PC-9 (cell line): ENCODE data around the gene ABRACL. TPM values are rescaled to one million over a fixed set of nuclear protein-coding genes. Genes with fewer than 3 reads are reported as not detected.

Experiments
- BruUV-seq: library from RNA; stranded (reverse); fragments of 400-500 nt; replicated peaks from 2 replicates; lab custom pipeline; 2021; lab: Mats Ljungman, UMichigan
- CTCF ChIA-PET: fragments of 300-600 bp; sonication (Branson Sonifier 250); formaldehyde crosslinking; loops from one replicate; lab custom pipeline; 2022; ENCODE audit warnings: antibody characterized with exemption; lab: Charles Lee
- POLR2A ChIA-PET: fragments of 300-600 bp; sonication (Branson Sonifier 250); formaldehyde crosslinking; loops from one replicate; lab custom pipeline; 2022; ENCODE audit warnings: antibody characterized with exemption; ENCODE audit not compliant: unreplicated experiment; lab: Charles Lee
- DNase-seq, 2 experiments: peaks; one replicate each; pipeline versions ENCODE4 v3.0.0 to v3.0.0-alpha.2; 2015 to 2022; ENCODE audit warnings: mixed read lengths in 1 of 2
- H2AFZ ChIP-seq: fragments of 200-600 bp; sonication (generic); 2 replicates; pipeline ENCODE4 v1.8.1; 2017; ENCODE audit warnings: antibody characterized with exemption
- H3F3A ChIP-seq: fragments of 200-600 bp; sonication (generic); 2 replicates; pipeline ENCODE4 v1.8.1; 2017; ENCODE audit warnings: antibody characterized with exemption, mild to moderate bottlenecking, low read depth; ENCODE audit not compliant: insufficient read depth
- H3K27ac ChIP-seq: fragments of 200-600 bp; sonication (generic); 2 replicates; pipeline ENCODE4 v1.6.1; 2016; ENCODE audit warnings: mixed run types
- H3K27me3 ChIP-seq: fragments of 200-600 bp; sonication (generic); 2 replicates; pipeline ENCODE4 v1.6.1; 2016; ENCODE audit warnings: low read depth, mixed run types; ENCODE audit not compliant: insufficient read depth
- H3K36me3 ChIP-seq: fragments of 200-600 bp; sonication (generic); 2 replicates; pipeline ENCODE4 v1.6.1; 2016; ENCODE audit warnings: low read depth, mixed run types
- H3K4me1 ChIP-seq: fragments of 200-600 bp; sonication (generic); replicated peaks from 2 replicates; pipeline ENCODE4 v1.6.1; 2016; ENCODE audit warnings: mixed run types; ENCODE audit not compliant: insufficient read depth
- H3K4me2 ChIP-seq: fragments of 200-600 bp; sonication (generic); 2 replicates; pipeline ENCODE4 v1.6.1; 2017; ENCODE audit warnings: mixed run types
- H3K4me3 ChIP-seq: fragments of 200-600 bp; sonication (generic); 2 replicates; pipeline ENCODE4 v1.6.1; 2016; ENCODE audit warnings: mixed run types
- H3K79me2 ChIP-seq: fragments of 200-600 bp; sonication (generic); 2 replicates; pipeline ENCODE4 v1.6.1; 2017; ENCODE audit warnings: low read depth, mixed run types
- H3K9me2 ChIP-seq: fragments of 200-600 bp; sonication (generic); 2 replicates; pipeline ENCODE4 v1.8.1; 2017; ENCODE audit warnings: mild to moderate bottlenecking; ENCODE audit not compliant: insufficient read depth
- H3K9me3 ChIP-seq: fragments of 200-600 bp; sonication (generic); 2 replicates; pipeline ENCODE4 v1.8.1; 2016; ENCODE audit warnings: low read depth; ENCODE audit not compliant: insufficient read depth
- H4K20me1 ChIP-seq: fragments of 200-600 bp; sonication (generic); 2 replicates; pipeline ENCODE4 v1.8.1; 2017; ENCODE audit not compliant: insufficient read depth
- CTCF ChIP-seq: fragments of 200-600 bp; sonication (generic); conservative IDR thresholded peaks from 2 replicates; pipeline ENCODE4 v1.6.1; 2017; ENCODE audit warnings: mixed run types, antibody characterized with exemption, mild to moderate bottlenecking, moderate library complexity
- EZH2 ChIP-seq: fragments of 200-600 bp; sonication (generic); IDR thresholded peaks from 2 replicates; pipeline ENCODE4 v1.8.0; 2017; ENCODE audit warnings: antibody characterized with exemption, low read depth
- intact Hi-C: fragments of 100-400 bp; cut with micrococcal nuclease; formaldehyde crosslinking; loops from one replicate; pipeline ENCODE4 v1.10.0; 2022; ENCODE audit not compliant: unreplicated experiment
- total RNA-seq: library from RNA; stranded (reverse); gene quantifications from 2 replicates; pipeline ENCODE4 v1.2.3, GENCODE V29; 2021

ABRACL gene
- total RNA-seq, 1 experiment from 2014 or later, result 33.7 TPM

- POLR2A ChIA-PET, result no interaction called here
Observed at GRCh38 chr6:139068846-139069245, 40.3 kb downstream of the ABRACL start.

GRCh38 chr6:139073118-139073517 is 44.6 kb downstream of the ABRACL start:
- Histone ChIP-seq H3K9me2 (no peaks in the 10 kb centered on the region), H3K4me2 (no peak overlapping the region), H3F3A (no peaks in the 10 kb centered on the region), H3K36me3 (no peaks in the 10 kb centered on the region), H4K20me1 (no peaks in the 10 kb centered on the region), H3K79me2 (no peaks in the 10 kb centered on the region), H3K4me1 (no peaks in the 10 kb centered on the region), H3K27ac (no peak overlapping the region), H3K9me3 (no peaks in the 10 kb centered on the region), H3K27me3 (no peaks in the 10 kb centered on the region), H2AFZ (no peak overlapping the region), H3K4me3 (no peak overlapping the region)
- TF ChIP-seq CTCF (no peak), EZH2 (no peak)
- BruUV-seq, result no TSS peak
- CTCF ChIA-PET, result no interaction called here
- POLR2A ChIA-PET, result no interaction called here
- intact Hi-C loops, result no loop called here
- DNase-seq, result no peak

More at GRCh38 chr6:139068846-139069245, 40.3 kb downstream of the ABRACL start:
- H3K27me3 ChIP-seq, result no peaks in the 10 kb centered on the region
- H3K27ac ChIP-seq, result no peak overlapping the region
- H3K9me3 ChIP-seq, result no peaks in the 10 kb centered on the region
- H3K9me2 ChIP-seq, result no peaks in the 10 kb centered on the region
- H3K79me2 ChIP-seq, result no peaks in the 10 kb centered on the region
- no peak overlapping the region for H3K4me3 ChIP-seq
- H3K4me2 ChIP-seq, result no peak overlapping the region
- no peak for TF ChIP-seq EZH2
- no peak for TF ChIP-seq CTCF
- DNase-seq, result no peak
- CTCF ChIA-PET, result no interaction called here
- H2AFZ ChIP-seq, result no peak overlapping the region
- no peaks in the 10 kb centered on the region for H4K20me1 ChIP-seq
- no peaks in the 10 kb centered on the region for H3F3A ChIP-seq
- H3K36me3 ChIP-seq, result no peaks in the 10 kb centered on the region
- no peaks in the 10 kb centered on the region for H3K4me1 ChIP-seq
- no TSS peak for BruUV-seq
- intact Hi-C loops, result no loop called here

GRCh38 chr6:139079018-139079417 is 50.5 kb downstream of the ABRACL start:
- ChIA-PET CTCF (no interaction called here), POLR2A (no interaction called here)
- no peak overlapping the region for H3K4me2 ChIP-seq
- no peaks in the 10 kb centered on the region for H3K79me2 ChIP-seq
- no peaks in the 10 kb centered on the region for H3K9me2 ChIP-seq
- H3F3A ChIP-seq, result no peaks in the 10 kb centered on the region
- H3K4me1 ChIP-seq, result peaks cover 11% of the 10 kb centered on the region
- TF ChIP-seq CTCF (no peak), EZH2 (no peak)
- intact Hi-C loops, result no loop called here
- no peaks in the 10 kb centered on the region for H3K36me3 ChIP-seq
- H3K9me3 ChIP-seq, result no peaks in the 10 kb centered on the region
- no peak overlapping the region for H3K4me3 ChIP-seq
- H4K20me1 ChIP-seq, result no peaks in the 10 kb centered on the region
- no TSS peak for BruUV-seq
- no peak for DNase-seq
- H3K27me3 ChIP-seq, result no peaks in the 10 kb centered on the region
- no peak overlapping the region for H2AFZ ChIP-seq
- no peak overlapping the region for H3K27ac ChIP-seq
